OCI-LY1 (cell line): ENCODE data around the gene APC2.
"Not testable (repeated sequence)": the region's sequence is repeated elsewhere in the genome, so short reads cannot be mapped to it uniquely, and the experiment has no call there.

Experiments
- H2AFZ ChIP-seq: fragments of 200-600 bp; sonication (generic), shearing (Covaris generic); 2 replicates; pipeline ENCODE4 v1.6.0; 2014; ENCODE audit warnings: antibody characterized with exemption, mild to moderate bottlenecking, low read length
- H3F3A ChIP-seq: fragments of 200-600 bp; sonication (generic), shearing (Covaris generic); 2 replicates; pipeline ENCODE4 v1.6.0; 2014; ENCODE audit warnings: mild to moderate bottlenecking, antibody characterized with exemption, low read length, moderate library complexity; ENCODE audit not compliant: insufficient read depth
- H3K27ac ChIP-seq: fragments of 200-600 bp; sonication (generic); 2 replicates; pipeline ENCODE4 v1.5.1; 2014; ENCODE audit warnings: low read length, mixed run types, mild to moderate bottlenecking, low read depth; ENCODE audit not compliant: poor library complexity, severe bottlenecking
- H3K27me3 ChIP-seq: fragments of 200-600 bp; sonication (generic); 2 replicates; pipeline ENCODE4 v1.6.0; 2014; ENCODE audit warnings: antibody characterized with exemption, mild to moderate bottlenecking, low read length, moderate library complexity; ENCODE audit not compliant: insufficient read depth
- H3K36me3 ChIP-seq: fragments of 200-600 bp; sonication (generic); 2 replicates; pipeline ENCODE4 v1.6.1; 2014; ENCODE audit warnings: mild to moderate bottlenecking, antibody characterized with exemption, low read length, moderate library complexity, mixed read lengths; ENCODE audit not compliant: insufficient read depth
- H3K4me1 ChIP-seq: fragments of 200-600 bp; sonication (generic); 2 replicates; pipeline ENCODE4 v1.5.1; 2014; ENCODE audit warnings: mild to moderate bottlenecking, low read length, moderate library complexity; ENCODE audit not compliant: insufficient read depth, severe bottlenecking
- H3K4me2 ChIP-seq: fragments of 200-600 bp; sonication (generic), shearing (Covaris generic); 2 replicates; pipeline ENCODE4 v1.6.1; 2014; ENCODE audit warnings: low read length
- H3K4me3 ChIP-seq: fragments of 200-600 bp; sonication (generic); 2 replicates; pipeline ENCODE4 v1.5.1; 2014; ENCODE audit warnings: low read length, low read depth, mild to moderate bottlenecking, mixed read lengths; ENCODE audit not compliant: poor library complexity, severe bottlenecking
- H3K79me2 ChIP-seq: fragments of 200-600 bp; shearing (Covaris generic); 2 replicates; pipeline ENCODE4 v1.6.1; 2016; ENCODE audit warnings: mixed run types, low read length, mixed read lengths; ENCODE audit not compliant: insufficient read depth
- H3K9ac ChIP-seq: fragments of 200-600 bp; sonication (generic), shearing (Covaris generic); 2 replicates; pipeline ENCODE4 v1.6.1; 2014; ENCODE audit warnings: mild to moderate bottlenecking, low read length, mixed read lengths
- H3K9me2 ChIP-seq: fragments of 200-600 bp; sonication (generic), shearing (Covaris generic); 2 replicates; pipeline ENCODE4 v1.6.1; 2014; ENCODE audit warnings: low read depth, mild to moderate bottlenecking, low read length, mixed read lengths
- H3K9me3 ChIP-seq: fragments of 200-600 bp; shearing (Covaris generic); 2 replicates; pipeline ENCODE4 v1.6.1; 2014; ENCODE audit warnings: low read length, mixed read lengths
- H4K20me1 ChIP-seq: fragments of 200-600 bp; sonication (generic), shearing (Covaris generic); 2 replicates; pipeline ENCODE4 v1.6.0; 2016; ENCODE audit warnings: mild to moderate bottlenecking, low read length; ENCODE audit not compliant: insufficient read depth
- EZH2 ChIP-seq: fragments of 200-600 bp; sonication (generic), shearing (Covaris generic); IDR thresholded peaks from 2 replicates; pipeline ENCODE4 v1.8.0; 2017; ENCODE audit warnings: borderline replicate concordance, mixed run types, mild to moderate bottlenecking, antibody characterized with exemption, low read length, moderate library complexity, mixed read lengths
- TF ChIP-seq, protein P1 (sequence below): fragments of 200-600 bp; sonication (generic), shearing (Covaris generic); IDR thresholded peaks from 2 replicates; pipeline ENCODE4 v1.5.1; 2017; ENCODE audit warnings: mild to moderate bottlenecking, antibody characterized with exemption, low read length, moderate library complexity, mixed read lengths

The APC2 gene

DNA sequence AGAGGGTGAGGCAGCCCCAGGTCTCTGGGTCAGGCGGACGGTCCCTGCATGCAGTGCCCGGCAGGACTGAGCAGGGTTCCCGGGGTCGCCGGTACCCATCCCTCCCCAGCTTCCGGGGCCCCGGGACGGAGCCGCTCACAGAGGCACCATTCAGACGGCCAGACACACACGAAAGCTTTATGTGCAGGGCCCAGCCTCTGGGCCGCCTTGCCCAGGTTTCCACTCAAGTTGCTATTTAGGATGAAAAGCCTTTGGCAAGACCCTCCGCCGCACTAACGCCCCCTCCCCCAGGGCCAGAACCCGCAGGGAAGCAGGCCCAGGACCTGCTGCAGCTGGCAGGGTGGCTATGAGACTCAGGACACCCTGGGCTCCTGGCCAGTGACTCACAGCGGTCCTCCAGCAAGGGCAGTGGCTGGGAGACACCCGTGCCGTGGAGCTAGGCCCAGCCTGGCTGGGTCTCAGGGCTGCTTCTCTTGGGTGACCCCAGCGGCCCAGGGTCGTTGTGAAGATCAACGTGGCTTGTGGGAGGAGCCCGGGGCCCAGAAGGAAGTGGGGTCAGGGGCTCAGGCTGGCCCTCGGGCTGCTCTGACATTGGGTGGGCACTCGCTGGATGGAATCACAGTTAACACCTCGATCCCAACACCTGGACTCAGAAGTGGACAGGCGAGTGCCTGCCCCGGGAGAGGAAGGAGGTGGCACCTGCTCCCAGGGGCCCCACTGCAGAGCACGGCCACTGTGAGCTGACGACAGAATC lies 24.3 kb downstream of the APC2 start:
- Histone ChIP-seq H3K4me2 (no peak overlapping the region), H3F3A (no peaks in the 10 kb centered on the region), H3K9me3 (no peaks in the 10 kb centered on the region), H2AFZ (no peak overlapping the region), H3K9me2 (no peaks in the 10 kb centered on the region), H3K27ac (no peak overlapping the region), H3K36me3 (peaks cover 18% of the 10 kb centered on the region), H3K27me3 (peaks cover 18% of the 10 kb centered on the region; the same call in 1 of the 2 replicates), H3K79me2 (no peaks in the 10 kb centered on the region), H3K4me1 (peaks cover 20% of the 10 kb centered on the region), H4K20me1 (no peaks in the 10 kb centered on the region), H3K4me3 (no peak overlapping the region), H3K9ac (no peak overlapping the region)
- TF ChIP-seq EZH2 = no peak
- TF ChIP-seq, protein P1, sequence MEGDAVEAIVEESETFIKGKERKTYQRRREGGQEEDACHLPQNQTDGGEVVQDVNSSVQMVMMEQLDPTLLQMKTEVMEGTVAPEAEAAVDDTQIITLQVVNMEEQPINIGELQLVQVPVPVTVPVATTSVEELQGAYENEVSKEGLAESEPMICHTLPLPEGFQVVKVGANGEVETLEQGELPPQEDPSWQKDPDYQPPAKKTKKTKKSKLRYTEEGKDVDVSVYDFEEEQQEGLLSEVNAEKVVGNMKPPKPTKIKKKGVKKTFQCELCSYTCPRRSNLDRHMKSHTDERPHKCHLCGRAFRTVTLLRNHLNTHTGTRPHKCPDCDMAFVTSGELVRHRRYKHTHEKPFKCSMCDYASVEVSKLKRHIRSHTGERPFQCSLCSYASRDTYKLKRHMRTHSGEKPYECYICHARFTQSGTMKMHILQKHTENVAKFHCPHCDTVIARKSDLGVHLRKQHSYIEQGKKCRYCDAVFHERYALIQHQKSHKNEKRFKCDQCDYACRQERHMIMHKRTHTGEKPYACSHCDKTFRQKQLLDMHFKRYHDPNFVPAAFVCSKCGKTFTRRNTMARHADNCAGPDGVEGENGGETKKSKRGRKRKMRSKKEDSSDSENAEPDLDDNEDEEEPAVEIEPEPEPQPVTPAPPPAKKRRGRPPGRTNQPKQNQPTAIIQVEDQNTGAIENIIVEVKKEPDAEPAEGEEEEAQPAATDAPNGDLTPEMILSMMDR = no peak

DNA sequence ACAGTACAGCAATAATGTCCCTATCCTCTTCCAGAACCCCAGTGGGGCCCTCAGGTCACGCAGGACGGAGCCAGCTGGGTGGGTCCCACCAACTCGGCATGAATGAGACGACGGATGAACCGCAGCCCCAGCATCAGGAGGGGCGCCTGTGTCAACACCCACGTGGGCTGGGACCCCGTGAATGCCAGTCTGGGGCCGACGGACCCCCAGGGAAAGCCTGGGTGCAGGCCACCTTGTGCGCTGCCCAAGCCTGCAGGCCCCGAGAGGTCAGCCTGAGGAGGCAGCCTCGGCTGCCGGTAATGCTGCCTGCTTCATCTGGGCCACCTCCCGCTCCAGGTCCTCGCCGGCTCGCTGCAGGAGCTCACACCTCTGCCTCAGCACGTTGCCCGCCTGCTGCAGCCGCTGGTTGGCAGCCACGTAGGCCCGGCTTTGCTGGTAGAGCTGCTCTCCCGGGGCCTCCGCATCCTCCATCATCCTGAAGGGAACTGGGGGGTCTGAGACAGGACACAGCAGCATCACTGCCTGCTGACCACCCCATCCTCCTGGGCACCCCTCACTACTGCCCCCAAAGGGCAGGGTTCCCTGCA lies 24.9 kb downstream of the APC2 start:
- Histone ChIP-seq H3K9me3 (no peaks in the 10 kb centered on the region), H3K9me2 (no peaks in the 10 kb centered on the region), H3F3A (no peaks in the 10 kb centered on the region), H3K4me1 (peaks cover 26% of the 10 kb centered on the region), H3K4me3 (no peak overlapping the region), H2AFZ (no peak overlapping the region), H3K36me3 (peaks cover 18% of the 10 kb centered on the region), H3K9ac (no peak overlapping the region), H3K4me2 (no peak overlapping the region), H4K20me1 (no peaks in the 10 kb centered on the region), H3K27ac (no peak overlapping the region), H3K79me2 (no peaks in the 10 kb centered on the region), H3K27me3 (peaks cover 18% of the 10 kb centered on the region; the same call in 1 of the 2 replicates)
- TF ChIP-seq, protein P1 = no peak
- no peak for TF ChIP-seq EZH2

DNA sequence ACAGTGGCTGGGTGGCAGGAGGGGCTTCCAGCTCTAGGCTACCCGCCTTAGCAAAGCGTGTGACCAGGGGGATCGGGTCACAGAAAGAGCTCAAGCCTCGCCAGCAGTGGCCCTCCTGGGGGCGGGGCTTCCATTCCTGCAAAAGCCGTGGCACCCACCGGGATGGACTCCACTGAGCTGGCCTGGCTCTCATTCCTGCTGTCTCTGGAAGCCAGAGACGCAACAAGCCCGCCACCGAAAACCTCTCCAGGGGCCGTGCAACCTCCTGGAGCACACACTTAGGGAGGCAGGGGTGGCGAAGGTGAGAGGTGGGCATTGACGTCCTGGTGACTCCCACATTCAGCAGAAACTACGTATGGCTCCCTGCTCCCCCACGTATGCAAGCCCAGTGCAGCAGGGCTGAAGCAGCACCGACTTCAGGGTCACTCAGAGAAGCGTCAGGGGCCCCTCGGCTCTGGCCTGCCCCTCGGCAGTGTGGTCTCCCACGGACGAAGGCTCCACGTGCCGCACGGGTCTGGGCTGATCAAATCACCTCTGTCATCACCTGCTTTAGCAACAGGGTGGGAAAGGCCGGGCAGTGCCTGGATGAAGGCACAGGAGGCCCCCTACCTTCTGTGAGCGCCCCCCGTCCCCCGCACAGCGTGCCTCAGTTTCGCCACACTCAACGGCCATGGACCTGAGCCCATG lies 26.0 kb downstream of the APC2 start:
- peaks cover 18% of the 10 kb centered on the region; the same call in 1 of the 2 replicates for H3K27me3 ChIP-seq
- no peak overlapping the region for H2AFZ ChIP-seq
- H3F3A ChIP-seq = no peaks in the 10 kb centered on the region
- H3K36me3 ChIP-seq = peaks cover 18% of the 10 kb centered on the region
- no peak overlapping the region for H3K27ac ChIP-seq
- TF ChIP-seq, protein P1 = no peak
- no peak for TF ChIP-seq EZH2
- H3K9ac ChIP-seq = no peak overlapping the region
- H3K9me3 ChIP-seq = no peaks in the 10 kb centered on the region
- no peaks in the 10 kb centered on the region for H4K20me1 ChIP-seq
- H3K79me2 ChIP-seq = no peaks in the 10 kb centered on the region
- H3K4me3 ChIP-seq = no peak overlapping the region
- H3K4me1 ChIP-seq = peaks cover 19% of the 10 kb centered on the region
- no peaks in the 10 kb centered on the region for H3K9me2 ChIP-seq
- H3K4me2 ChIP-seq = no peak overlapping the region

DNA sequence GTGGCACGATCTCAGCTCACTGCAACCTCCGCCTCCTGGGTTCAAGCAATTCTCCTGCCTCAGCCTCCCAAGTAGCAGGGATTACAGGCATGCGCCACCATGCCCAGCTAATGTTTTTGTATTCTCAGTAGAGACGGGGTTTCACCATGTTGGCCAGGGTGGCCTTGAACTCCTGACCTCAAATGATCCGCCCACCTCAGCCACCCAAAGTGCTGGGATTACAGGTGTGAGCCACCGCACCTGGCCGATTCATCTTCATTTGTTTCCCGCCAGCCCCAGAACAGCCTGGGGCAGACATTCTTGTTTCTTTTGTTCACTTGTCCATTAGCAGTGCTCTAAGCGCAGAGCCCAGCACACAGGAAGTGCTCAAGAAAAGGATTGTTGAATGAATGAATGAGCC lies 27.1 kb downstream of the APC2 start:
- not testable (repeated sequence) for H3F3A ChIP-seq, H3K9me2 ChIP-seq, H3K79me2 ChIP-seq, H4K20me1 ChIP-seq, H3K27ac ChIP-seq, H3K4me3 ChIP-seq, H3K9me3 ChIP-seq, H2AFZ ChIP-seq, H3K4me2 ChIP-seq, H3K9ac ChIP-seq
- Histone ChIP-seq H3K27me3 (peaks cover 13% of the 10 kb centered on the region; the same call in 1 of the 2 replicates), H3K36me3 (peaks cover 18% of the 10 kb centered on the region), H3K4me1 (peaks cover 14% of the 10 kb centered on the region)
